Measurements from ENCODE around the gene SOX10.

- TF ChIP-seq, protein P1, sequence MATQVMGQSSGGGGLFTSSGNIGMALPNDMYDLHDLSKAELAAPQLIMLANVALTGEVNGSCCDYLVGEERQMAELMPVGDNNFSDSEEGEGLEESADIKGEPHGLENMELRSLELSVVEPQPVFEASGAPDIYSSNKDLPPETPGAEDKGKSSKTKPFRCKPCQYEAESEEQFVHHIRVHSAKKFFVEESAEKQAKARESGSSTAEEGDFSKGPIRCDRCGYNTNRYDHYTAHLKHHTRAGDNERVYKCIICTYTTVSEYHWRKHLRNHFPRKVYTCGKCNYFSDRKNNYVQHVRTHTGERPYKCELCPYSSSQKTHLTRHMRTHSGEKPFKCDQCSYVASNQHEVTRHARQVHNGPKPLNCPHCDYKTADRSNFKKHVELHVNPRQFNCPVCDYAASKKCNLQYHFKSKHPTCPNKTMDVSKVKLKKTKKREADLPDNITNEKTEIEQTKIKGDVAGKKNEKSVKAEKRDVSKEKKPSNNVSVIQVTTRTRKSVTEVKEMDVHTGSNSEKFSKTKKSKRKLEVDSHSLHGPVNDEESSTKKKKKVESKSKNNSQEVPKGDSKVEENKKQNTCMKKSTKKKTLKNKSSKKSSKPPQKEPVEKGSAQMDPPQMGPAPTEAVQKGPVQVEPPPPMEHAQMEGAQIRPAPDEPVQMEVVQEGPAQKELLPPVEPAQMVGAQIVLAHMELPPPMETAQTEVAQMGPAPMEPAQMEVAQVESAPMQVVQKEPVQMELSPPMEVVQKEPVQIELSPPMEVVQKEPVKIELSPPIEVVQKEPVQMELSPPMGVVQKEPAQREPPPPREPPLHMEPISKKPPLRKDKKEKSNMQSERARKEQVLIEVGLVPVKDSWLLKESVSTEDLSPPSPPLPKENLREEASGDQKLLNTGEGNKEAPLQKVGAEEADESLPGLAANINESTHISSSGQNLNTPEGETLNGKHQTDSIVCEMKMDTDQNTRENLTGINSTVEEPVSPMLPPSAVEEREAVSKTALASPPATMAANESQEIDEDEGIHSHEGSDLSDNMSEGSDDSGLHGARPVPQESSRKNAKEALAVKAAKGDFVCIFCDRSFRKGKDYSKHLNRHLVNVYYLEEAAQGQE (IDR thresholded peaks at IDR 0.05; ENCODE audit: insufficient read depth in 1 of 2, low read depth in 2 of 2, low read length in 2 of 2) = no peak
- TF ChIP-seq SIN3A (IDR thresholded peaks at IDR 0.05; ENCODE audit: borderline replicate concordance, insufficient read depth, low read length) (no peak), POLR2AphosphoS5 (IDR thresholded peaks at IDR 0.05; ENCODE audit: low read depth, low read length) (no peak), FOXP2 (optimal IDR thresholded peaks at IDR 0.05; ENCODE audit: borderline replicate concordance, extremely low read depth, extremely low read length, insufficient read depth) (no peak)
These were observed 28.3 kb upstream of the SOX10 start for GRCh38 chr22:38012604-38013072.
